ENCODE data around the gene MCEMP1. TPM values are rescaled to one million over a fixed set of nuclear protein-coding genes. Genes with fewer than 3 reads are reported as not detected.

MCEMP1 gene
- total RNA-seq, 1 experiment from 2014 or later = not detected

DNA sequence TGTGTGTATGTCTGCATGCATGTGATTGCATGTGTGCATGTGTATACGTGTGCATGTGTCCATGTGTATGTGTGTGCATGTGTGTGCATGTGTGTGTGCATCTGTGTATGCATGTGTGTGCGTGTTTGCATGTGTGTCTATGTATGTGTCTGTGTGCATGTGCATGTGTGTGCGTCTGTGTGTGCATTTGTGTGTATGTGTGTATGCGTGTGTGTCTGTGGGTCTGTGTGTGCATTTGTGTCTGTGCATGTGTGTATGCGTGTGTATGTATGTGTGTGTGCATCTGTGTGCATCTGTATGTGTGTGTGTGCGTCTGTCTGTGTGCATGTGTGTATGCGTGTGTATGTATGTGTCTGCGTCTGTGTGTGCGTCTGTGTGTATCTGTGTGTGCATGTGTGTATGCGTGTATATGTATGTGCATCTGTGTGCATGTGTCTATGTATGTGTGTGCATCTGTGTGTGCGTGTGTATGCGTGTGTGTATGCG lies 37.0 kb upstream of the MCEMP1 start:
- intact Hi-C loops (cut with micrococcal nuclease; ENCODE audit: unreplicated experiment) = no loop called here
- H3K36me3 Mint-ChIP-seq (ENCODE audit: insufficient read depth, unreplicated experiment) = peaks cover 43% of the 10 kb centered on the region
- no TSS peak for BruUV-seq (replicated peaks)
- H3K4me1 Mint-ChIP-seq (ENCODE audit: low read depth, unreplicated experiment) = no peaks in the 10 kb centered on the region
- TF ChIP-seq, protein P1, sequence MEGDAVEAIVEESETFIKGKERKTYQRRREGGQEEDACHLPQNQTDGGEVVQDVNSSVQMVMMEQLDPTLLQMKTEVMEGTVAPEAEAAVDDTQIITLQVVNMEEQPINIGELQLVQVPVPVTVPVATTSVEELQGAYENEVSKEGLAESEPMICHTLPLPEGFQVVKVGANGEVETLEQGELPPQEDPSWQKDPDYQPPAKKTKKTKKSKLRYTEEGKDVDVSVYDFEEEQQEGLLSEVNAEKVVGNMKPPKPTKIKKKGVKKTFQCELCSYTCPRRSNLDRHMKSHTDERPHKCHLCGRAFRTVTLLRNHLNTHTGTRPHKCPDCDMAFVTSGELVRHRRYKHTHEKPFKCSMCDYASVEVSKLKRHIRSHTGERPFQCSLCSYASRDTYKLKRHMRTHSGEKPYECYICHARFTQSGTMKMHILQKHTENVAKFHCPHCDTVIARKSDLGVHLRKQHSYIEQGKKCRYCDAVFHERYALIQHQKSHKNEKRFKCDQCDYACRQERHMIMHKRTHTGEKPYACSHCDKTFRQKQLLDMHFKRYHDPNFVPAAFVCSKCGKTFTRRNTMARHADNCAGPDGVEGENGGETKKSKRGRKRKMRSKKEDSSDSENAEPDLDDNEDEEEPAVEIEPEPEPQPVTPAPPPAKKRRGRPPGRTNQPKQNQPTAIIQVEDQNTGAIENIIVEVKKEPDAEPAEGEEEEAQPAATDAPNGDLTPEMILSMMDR (IDR thresholded peaks at IDR 0.05; ENCODE audit: unreplicated experiment) = no peak
- H3K9me3 Mint-ChIP-seq (ENCODE audit: low read depth, unreplicated experiment) = peaks cover 3% of the 10 kb centered on the region
- CTCF ChIA-PET = no interaction called here
- H3K27me3 Mint-ChIP-seq (ENCODE audit: unreplicated experiment) = no peaks in the 10 kb centered on the region
- no peak for DNase-seq
- peak overlapping the region; percentile 19 for H3K4me3 Mint-ChIP-seq (ENCODE audit: low read depth, unreplicated experiment)
- H3K27ac Mint-ChIP-seq (ENCODE audit: unreplicated experiment) = peak overlapping the region; percentile 15

DNA sequence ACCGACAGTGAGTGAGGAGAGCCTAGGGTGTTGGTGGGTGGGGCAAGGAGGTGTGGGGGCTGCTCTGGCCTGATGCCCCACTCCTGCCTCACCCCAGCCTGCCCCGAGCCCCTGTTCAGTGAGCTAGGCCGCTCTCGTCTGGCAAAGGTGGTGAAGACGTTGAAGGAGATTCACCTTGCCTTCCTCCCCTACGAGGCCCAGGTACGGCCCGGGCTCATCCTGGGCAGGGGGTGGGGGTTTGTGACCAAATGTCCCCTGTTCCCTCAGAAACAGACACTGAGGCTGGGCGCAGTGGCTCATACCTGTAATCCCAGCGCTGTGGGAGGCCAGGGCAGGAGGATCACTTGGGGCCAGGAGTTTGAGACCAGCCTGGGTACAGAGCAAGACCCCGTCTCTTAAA lies 36.1 kb upstream of the MCEMP1 start:
- Mint-ChIP-seq H3K27me3 (ENCODE audit: unreplicated experiment) (no peaks in the 10 kb centered on the region), H3K4me1 (ENCODE audit: low read depth, unreplicated experiment) (no peaks in the 10 kb centered on the region), H3K4me3 (ENCODE audit: low read depth, unreplicated experiment) (no peak overlapping the region), H3K9me3 (ENCODE audit: low read depth, unreplicated experiment) (peaks cover 3% of the 10 kb centered on the region), H3K36me3 (ENCODE audit: insufficient read depth, unreplicated experiment) (peaks cover 41% of the 10 kb centered on the region), H3K27ac (ENCODE audit: unreplicated experiment) (no peak overlapping the region)
- TF ChIP-seq, protein P1 (IDR thresholded peaks at IDR 0.05; ENCODE audit: unreplicated experiment) = no peak
- intact Hi-C loops (cut with micrococcal nuclease; ENCODE audit: unreplicated experiment) = no loop called here
- no peak for DNase-seq
- CTCF ChIA-PET = no interaction called here
- no TSS peak for BruUV-seq (replicated peaks)

DNA sequence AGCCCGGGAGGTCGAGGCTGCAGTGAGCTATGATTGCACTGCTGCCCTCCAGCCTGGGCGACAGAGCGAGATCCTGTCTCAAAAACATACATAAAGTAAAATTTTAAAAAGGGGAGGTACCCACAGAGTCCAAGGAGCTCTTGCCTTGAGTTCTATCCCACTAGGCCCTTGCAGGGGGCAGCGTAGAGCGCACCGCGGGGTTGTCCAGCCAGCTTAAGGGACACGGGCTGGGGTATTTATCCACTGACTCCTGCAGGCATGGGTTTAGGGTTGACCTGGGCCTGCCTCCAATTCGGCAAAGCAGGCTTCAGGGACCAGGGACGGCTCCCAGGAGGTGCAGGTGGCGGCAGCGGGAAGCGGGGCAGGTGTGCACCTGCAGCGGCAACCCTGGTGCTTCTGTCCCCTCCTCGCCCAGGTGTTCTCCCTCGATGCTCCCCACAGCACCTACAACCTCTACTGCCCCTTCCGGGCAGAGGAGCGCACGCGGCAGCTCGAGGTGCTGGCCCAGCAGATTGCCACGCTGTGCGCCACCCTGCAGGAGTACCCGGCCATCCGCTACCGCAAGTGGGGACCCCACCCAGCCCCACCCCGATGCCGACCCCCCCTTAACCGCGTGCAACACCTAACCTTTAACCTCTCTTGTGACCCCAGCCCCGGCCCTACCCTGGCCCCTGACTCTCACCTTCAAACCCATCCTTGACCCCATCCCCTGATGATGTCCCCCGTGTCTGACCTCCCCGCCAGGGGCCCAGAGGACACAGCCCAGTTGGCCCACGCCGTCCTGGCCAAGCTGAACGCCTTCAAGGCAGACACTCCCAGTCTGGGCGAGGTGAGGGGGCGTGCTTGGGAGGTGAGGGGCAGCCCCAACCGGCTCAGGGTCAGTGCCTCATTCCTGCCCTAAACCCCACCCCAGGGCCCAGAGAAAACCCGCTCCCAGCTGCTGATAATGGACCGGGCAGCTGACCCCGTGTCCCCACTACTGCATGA lies 35.3 kb upstream of the MCEMP1 start:
- Mint-ChIP-seq H3K27ac (ENCODE audit: unreplicated experiment) (no peak overlapping the region), H3K4me1 (ENCODE audit: low read depth, unreplicated experiment) (no peaks in the 10 kb centered on the region), H3K9me3 (ENCODE audit: low read depth, unreplicated experiment) (peaks cover 3% of the 10 kb centered on the region), H3K36me3 (ENCODE audit: insufficient read depth, unreplicated experiment) (peaks cover 40% of the 10 kb centered on the region), H3K27me3 (ENCODE audit: unreplicated experiment) (no peaks in the 10 kb centered on the region), H3K4me3 (ENCODE audit: low read depth, unreplicated experiment) (no peak overlapping the region)
- CTCF ChIA-PET = no interaction called here
- no TSS peak for BruUV-seq (replicated peaks)
- DNase-seq = no peak
- TF ChIP-seq, protein P1 (IDR thresholded peaks at IDR 0.05; ENCODE audit: unreplicated experiment) = no peak
- intact Hi-C loops (cut with micrococcal nuclease; ENCODE audit: unreplicated experiment) = no loop called here

DNA sequence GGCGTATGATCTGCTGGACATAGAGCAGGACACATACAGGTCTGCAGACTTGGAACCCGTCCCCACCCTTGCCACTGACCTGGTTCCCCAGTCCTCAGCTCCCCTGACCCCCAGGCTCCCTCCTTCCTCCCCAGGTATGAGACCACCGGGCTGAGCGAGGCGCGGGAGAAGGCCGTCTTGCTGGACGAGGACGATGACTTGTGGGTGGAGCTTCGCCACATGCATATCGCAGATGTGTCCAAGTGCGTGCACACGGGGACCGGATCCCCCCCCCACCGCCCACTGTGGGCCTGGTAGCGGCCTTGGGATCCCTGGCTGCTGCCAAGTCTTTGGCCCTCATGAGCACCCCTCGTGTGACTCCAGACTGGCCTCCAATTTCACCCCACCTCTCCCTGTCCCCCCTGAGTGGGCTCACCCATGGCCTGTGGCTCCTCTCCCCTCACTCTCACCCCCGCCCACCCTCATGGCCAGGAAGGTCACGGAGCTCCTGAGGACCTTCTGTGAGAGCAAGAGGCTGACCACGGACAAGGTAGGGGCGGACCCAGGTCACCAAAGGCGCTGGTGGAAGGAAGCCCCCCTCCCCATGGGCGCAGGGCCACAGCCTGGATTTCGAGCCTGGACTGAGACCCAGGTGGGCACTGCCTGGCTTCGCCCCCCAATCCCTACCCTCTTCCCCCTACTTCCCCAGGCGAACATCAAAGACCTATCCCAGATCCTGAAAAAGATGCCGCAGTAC lies 34.4 kb upstream of the MCEMP1 start:
- TF ChIP-seq, protein P1 (IDR thresholded peaks at IDR 0.05; ENCODE audit: unreplicated experiment) = no peak
- Mint-ChIP-seq H3K4me1 (ENCODE audit: low read depth, unreplicated experiment) (no peaks in the 10 kb centered on the region), H3K9me3 (ENCODE audit: low read depth, unreplicated experiment) (peaks cover 3% of the 10 kb centered on the region), H3K36me3 (ENCODE audit: insufficient read depth, unreplicated experiment) (peaks cover 31% of the 10 kb centered on the region), H3K27ac (ENCODE audit: unreplicated experiment) (no peak overlapping the region), H3K27me3 (ENCODE audit: unreplicated experiment) (no peaks in the 10 kb centered on the region), H3K4me3 (ENCODE audit: low read depth, unreplicated experiment) (no peak overlapping the region)
- no TSS peak for BruUV-seq (replicated peaks)
- DNase-seq = no peak
- CTCF ChIA-PET = no interaction called here
- intact Hi-C loops (cut with micrococcal nuclease; ENCODE audit: unreplicated experiment) = no loop called here
